HG02870 (cell line): Measurements from ENCODE around the gene KIAA1217.

Experiments used
- ATAC-seq: cut with Tn5 transposase; IDR thresholded peaks from one replicate; pipeline ENCODE4 v1.9.1; 2021; ENCODE audit warnings: mild to moderate bottlenecking, moderate library complexity; ENCODE audit not compliant: unreplicated experiment

KIAA1217 gene

GRCh38 chr10:24207341-24207740 lies 1.6 kb upstream of the KIAA1217 start:
- ATAC-seq, result no peak

GRCh38 chr10:24207781-24208611 lies 942 bp upstream of the KIAA1217 start:
- ATAC-seq, result no peak

DNA sequence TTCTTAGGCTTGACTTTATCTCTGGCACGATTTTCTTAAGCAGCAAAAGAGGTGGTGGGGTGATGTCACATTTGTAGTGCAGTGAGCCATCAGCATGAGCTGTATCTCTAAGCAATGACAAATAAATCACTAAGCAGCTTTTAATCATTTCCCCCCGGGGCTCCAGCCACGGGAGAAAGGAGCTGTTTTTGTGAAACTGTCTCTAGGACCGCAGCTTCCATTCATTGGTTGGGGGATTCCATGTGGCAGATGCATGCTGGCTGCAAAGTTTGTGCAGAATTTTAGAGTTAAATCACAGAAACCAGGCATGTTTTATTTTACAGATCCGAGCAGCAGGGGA lies 464 bp downstream of the KIAA1217 start:
- peak; percentile 28 for ATAC-seq

DNA sequence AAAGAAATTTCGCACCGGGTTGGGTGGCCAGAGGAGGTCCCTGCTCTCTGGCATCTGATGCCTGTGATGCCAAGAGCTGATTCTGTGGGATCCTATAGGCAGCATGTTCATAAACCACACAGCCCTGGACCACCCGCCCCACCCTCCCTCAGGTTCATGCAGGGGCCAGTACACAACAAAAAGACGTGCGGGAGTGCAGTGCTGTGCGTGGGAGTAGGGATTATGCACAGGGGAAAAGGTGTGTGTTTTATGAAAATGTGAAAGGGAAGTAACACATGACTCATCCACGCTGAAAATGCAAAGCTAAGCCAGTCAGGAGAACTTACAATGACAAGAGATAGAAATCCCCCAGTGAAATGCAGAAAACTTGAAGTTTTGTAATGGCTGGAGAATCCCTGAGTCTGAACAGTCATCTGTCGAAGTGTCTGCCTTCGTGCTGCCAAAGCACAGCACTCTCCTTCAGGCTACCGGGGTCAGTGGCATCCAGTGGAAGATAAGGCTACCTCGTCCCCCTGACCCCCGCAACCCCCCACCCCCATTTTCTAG lies 1.1 kb downstream of the KIAA1217 start:
- ATAC-seq, result peak; percentile 66

DNA sequence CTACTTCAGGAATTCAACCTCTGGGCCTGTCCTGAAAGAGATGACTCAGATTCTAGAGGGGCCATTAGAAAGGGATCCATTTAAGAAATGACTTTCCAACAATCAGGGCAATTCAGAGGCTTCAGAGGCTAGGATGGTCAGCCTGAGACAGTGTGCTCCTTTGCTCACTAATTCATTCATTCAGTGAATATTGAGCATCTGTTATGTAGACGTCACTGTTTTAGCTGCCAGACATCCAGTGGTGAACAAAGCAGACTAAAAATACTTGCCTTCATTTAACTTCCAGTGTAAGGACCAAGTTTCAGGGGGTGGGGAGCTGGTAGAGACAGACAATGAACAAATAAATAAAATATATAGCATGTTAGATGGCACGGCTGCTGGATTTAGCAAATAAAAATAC lies 1.6 kb downstream of the KIAA1217 start:
- peak; percentile 8 for ATAC-seq

DNA sequence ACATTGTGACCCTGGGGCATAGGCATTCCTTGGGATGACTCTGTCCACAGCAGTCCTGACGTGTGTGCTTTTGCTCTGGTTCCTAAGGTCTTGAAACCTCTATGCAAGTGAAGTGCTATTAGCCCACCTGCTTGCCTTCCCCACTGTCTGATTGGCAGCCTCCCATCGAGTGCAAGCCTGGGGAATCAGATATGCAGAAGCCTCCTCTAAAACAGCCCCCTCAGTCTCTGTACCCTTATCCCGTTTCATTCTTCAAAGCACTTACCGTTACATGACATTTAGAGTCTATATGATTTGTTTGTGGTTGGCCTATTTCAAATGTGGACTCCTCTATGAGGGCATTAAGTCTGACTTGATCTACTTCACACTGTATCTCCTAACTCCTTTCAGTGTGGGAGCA lies 4.3 kb downstream of the KIAA1217 start:
- ATAC-seq, result no peak

GRCh38 chr10:24213881-24214280 lies 4.9 kb downstream of the KIAA1217 start:
- no peak for ATAC-seq

- no peak for ATAC-seq
Measured at GRCh38 chr10:24214762-24215161, 5.8 kb downstream of the KIAA1217 start.

DNA sequence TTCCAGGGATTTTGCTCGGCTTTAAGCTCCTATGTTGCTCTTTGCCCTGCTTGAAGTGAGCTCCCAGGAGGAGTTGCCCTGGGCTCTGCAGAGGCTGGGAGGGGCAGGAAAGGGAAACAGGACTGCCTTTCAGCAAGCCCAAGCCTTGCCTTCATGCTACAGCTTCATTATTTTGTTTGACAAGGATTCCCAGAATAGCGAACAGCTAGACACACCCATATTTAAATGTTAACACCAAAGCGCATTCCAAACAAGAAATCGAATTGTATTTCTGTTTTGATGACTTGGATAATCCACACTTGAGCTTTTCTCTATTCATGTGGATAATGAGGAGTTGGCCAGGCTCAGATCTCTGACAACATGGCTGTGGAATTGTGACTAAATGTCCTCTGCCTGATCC lies 6.3 kb downstream of the KIAA1217 start:
- no peak for ATAC-seq

DNA sequence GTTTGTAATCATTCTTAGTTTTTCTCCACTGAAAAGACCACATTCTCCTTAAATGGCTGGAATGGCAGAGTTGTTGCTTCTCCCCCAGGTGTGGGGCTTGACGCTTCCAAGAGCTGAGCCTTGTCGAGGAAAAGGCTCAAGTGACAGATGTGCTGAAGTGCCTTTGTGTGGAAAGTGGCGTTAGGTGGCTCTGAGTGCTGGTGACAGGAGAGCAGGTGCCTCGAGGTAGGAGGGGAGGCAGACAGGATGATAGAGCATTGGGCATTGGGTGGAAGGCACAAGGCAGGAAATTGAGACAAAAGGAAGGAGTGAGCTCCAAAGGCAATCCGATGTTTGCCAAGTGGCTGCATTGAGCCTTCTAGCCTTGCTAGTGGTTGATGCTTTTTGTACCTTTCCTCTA lies 6.7 kb downstream of the KIAA1217 start:
- ATAC-seq, result no peak

DNA sequence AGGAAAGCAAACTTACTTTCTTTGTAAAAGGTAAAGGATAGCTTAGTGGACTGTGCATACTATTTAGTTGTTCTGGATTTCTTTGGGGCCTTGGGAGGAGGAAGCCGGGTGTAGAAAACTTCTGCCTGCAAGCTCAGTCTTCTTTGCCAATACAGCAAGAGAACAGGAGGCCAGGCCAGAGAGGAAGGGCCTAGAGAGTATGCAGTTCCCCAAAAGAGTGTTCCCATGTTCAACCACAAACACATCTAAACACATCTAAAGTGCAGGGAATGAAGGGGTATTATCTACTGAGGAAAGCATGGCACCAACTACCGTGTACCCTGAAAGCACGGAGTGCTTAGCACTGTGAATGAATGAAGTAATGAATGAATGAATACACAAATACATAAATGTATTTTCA lies 11.0 kb downstream of the KIAA1217 start:
- ATAC-seq, result no peak

- ATAC-seq, result no peak
Measured at GRCh38 chr10:24223341-24223740, 14.4 kb downstream of the KIAA1217 start.

DNA sequence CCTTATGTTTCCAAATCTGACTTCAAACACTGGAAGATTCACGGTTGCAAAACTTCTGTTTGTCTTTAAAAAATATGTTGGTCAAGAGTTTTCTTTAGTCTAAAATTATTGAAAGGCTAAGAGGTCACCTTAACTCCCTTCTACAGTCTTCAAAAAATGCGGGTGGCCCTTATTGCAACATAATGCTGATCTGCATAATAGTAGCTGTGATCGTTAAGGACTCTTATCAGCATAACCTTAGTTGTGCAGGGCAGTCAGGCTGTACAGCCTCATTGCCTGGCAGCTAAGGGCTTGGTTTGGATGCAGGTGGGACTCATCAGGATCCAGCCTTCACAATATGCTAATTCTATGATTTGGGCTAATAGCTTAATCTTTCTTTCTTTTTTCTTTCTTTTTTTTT lies 15.0 kb downstream of the KIAA1217 start:
- no peak for ATAC-seq

- ATAC-seq, result no peak
Measured at GRCh38 chr10:24228642-24229041, 19.7 kb downstream of the KIAA1217 start.

GRCh38 chr10:24229909-24230308 lies 21.0 kb downstream of the KIAA1217 start:
- no peak for ATAC-seq

DNA sequence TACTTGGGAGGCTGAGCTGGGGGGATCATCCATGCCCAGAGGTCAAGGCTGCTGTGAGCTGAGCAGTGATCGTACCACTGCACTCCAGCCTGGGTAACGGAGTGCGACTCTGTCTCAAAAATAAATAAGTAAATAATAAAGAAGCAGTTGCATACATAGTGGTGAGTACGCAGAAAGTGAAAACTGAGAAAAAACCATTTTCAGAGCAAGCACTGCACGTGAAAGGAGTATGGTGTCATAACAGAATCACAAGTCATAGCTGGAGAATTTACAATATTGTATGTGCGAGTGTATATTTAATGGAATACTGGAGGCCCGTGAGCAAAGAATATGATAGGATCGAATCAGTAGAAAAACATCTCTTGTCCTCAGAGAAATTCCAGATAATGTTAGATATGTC lies 22.3 kb downstream of the KIAA1217 start:
- ATAC-seq, result peak; percentile 68

DNA sequence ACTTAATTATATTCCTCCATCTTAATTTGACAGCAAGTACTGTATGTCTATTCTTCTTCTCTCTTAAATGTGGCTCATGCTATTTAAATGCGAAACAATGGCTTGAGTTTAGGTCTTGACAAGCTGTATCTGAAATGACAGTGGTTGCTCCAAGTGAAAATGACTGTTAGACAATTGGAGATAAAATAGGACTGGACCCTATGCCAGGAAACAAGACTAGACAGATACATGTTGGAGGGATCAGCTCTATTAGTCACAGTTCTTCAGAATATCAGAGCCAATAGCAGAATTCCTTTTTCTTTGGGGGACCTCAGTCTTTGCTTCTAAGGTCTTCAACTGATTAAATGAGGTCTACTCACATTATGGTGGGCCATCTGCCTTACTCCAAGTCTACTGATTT lies 25.8 kb downstream of the KIAA1217 start:
- ATAC-seq, result no peak

DNA sequence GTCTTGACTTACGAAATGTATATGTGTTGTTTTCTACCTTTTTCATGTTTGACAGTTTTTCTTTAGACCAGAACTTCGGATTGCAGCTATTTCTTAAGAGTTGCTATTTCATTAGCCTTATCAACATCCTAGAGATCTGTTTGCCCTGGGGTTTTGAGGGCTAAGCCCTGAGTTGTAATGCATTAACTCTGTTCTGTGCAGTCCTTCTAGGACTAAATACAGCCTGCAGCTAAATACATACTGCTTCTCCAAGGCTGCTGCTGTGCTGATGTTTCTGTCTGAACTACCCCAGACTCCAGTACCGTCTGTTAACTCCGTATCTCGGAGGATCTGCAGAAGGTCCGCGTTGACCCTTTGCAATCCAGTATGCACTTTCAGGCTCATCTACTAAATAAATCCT lies 26.5 kb downstream of the KIAA1217 start:
- no peak for ATAC-seq

DNA sequence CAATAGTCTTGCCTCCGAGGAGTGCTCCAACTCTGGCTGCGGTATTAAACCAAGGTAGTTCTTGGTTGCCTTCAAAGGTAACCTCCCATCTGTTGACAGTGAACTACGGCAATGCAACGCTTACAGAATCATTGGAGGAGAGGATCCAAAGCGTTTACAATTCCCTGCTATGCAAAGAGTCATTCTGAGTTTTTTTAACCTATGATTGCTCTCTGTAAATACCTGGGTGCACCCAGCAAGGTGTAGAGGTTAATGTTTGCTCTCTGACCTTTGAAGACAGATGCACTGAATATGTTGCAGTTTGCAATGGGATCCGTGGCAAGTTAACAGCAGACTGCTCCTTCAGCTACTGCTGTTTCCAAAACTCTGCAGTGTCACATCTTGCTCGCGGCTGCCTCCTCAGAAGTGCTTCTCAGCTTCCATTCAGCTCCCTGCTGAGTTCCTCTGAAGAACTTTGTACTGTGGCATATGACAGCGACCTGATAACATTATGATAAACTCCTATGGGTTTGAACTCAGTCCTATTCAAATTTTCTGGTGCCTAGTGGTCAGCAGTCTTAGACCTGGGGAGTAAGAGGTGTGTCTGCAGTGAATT lies 29.0 kb downstream of the KIAA1217 start:
- no peak for ATAC-seq

DNA sequence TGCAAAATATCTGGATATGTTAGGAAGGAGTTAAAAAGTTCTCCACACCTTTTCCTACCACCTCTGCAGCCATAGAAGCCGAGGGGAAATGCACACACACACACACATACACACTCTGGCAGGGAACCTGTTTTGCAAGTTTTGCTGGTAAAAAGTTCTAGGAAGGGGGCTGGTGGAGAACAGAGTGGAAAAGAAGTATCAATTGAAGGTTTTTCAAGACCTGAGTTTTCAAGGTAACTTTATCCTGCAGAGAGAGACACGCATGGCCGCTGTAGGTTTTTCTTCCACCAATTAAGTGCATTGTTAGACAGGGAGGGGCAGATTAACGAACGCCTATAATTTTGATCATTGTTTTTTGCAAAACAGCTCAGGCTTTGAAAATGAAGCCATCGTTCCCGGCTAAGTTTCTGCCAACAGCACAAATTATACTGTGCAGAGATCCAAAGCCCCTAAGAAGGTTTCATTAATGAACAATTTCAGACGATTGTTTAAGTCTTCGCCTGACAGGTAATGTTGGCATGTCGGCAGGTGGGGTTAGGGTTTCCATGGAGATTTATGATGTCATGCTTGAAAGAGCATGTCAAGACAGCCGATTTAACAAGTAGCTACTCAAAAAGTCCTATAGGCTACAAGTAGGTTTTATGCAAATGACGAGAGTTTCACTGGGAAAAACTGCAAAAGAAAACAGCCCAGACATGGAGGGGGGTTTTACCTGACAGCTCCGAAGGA lies 29.7 kb downstream of the KIAA1217 start:
- ATAC-seq, result no peak

GRCh38 chr10:24239289-24240040 lies 30.5 kb downstream of the KIAA1217 start:
- no peak for ATAC-seq
